HCT116 (cell line): ENCODE results near the gene LAMC2. TPM values are rescaled to one million over a fixed set of nuclear protein-coding genes. Genes with fewer than 3 reads are reported as not detected.

Experiments
- ATAC-seq: fragments of 200-7000 bp; cut with Tn5 transposase; 2 replicates; pipeline ENCODE4 v1.9.1; 2020; ENCODE audit warnings: mild to moderate bottlenecking, moderate library complexity
- BruUV-seq: library from RNA; stranded (reverse); fragments of 400-500 nt; replicated peaks from 2 replicates; lab custom pipeline; 2021; lab: Mats Ljungman, UMichigan
- CTCF ChIA-PET: fragments of 300-600 bp; sonication (Branson Sonifier 250); formaldehyde crosslinking; loops from one replicate; lab custom pipeline; 2021; ENCODE audit warnings: antibody characterized with exemption; lab: Charles Lee
- POLR2A ChIA-PET: fragments of 300-600, 350-600 bp; sonication (Branson Sonifier 250); formaldehyde crosslinking; loops from one replicate; lab custom pipeline; 2021; ENCODE audit warnings: antibody characterized with exemption; lab: Charles Lee
- RAD21 ChIA-PET, 2 experiments: fragments of 300-600 bp; sonication (Branson Sonifier 250); formaldehyde crosslinking; loops; one replicate each; lab custom pipeline; 2023; ENCODE audit warnings: low total read pairs in 2 of 2; ENCODE audit not compliant: uncharacterized antibody in 2 of 2, unreplicated experiment in 2 of 2, low non-redundant PET in 1 of 2; lab: Charles Lee
- DNase-seq: peaks from one replicate; pipeline ENCODE4 v3.0.0-alpha.2; 2010; ENCODE audit warnings: low read depth, low spot score
- H2AFZ ChIP-seq: fragments of 200-600 bp; shearing (Covaris generic), sonication (generic); 2 replicates; pipeline ENCODE4 v1.6.1; 2017; ENCODE audit warnings: low read depth, mixed run types, mixed read lengths, antibody characterized with exemption, low read length; ENCODE audit not compliant: poor library complexity, severe bottlenecking
- H3K27ac ChIP-seq: 2 replicates; pipeline ENCODE4 v1.5.1; 2012; ENCODE audit warnings: low read depth, low read length
- H3K27me3 ChIP-seq: fragments of 200-600 bp; sonication (generic); 2 replicates; pipeline ENCODE4 v1.6.1; 2016; ENCODE audit warnings: mixed run types, low read length, mixed read lengths; ENCODE audit not compliant: insufficient read depth
- H3K36me3 ChIP-seq, 2 experiments: fragments of 200-500 bp in 1 of 2; fragments of 200-600 bp in 1 of 2; sonication (Bioruptor generic) in 1 of 2; sonication (generic) in 1 of 2; 2 replicates each; pipeline versions ENCODE4 v1.5.1 to v1.6.1; 2014 to 2016; ENCODE audit warnings: low read length in 2 of 2, inconsistent platforms in 1 of 2, mixed read lengths in 1 of 2, mixed run types in 1 of 2; ENCODE audit not compliant: insufficient read depth in 2 of 2, control insufficient read depth in 1 of 2
- H3K4me1 ChIP-seq, 2 experiments: fragments of 200-600 bp in 1 of 2; sonication (generic) in 1 of 2; 2 replicates each; pipeline versions ENCODE4 v1.5.1 to v1.6.1; 2012 to 2017; ENCODE audit warnings: low read length in 2 of 2, inconsistent platforms in 1 of 2, mild to moderate bottlenecking in 1 of 2, mixed read lengths in 1 of 2, mixed run types in 1 of 2, moderate library complexity in 1 of 2; ENCODE audit not compliant: insufficient read depth in 2 of 2, control insufficient read depth in 1 of 2
- H3K4me2 ChIP-seq: fragments of 200-600 bp; sonication (generic); 2 replicates; pipeline ENCODE4 v1.6.1; 2017; ENCODE audit warnings: mixed run types, low read length, mixed read lengths
- H3K4me3 ChIP-seq, 2 experiments: fragments of 200-600 bp in 1 of 2; sonication (generic) in 1 of 2; replicated peaks in 1 of 2; 2 replicates each; pipeline ENCODE4 v1.5.1; 2011 to 2016; ENCODE audit warnings: low read length in 2 of 2, control low read depth in 1 of 2, low read depth in 1 of 2, mild to moderate bottlenecking in 1 of 2, mixed read lengths in 1 of 2, mixed run types in 1 of 2
- H3K79me2 ChIP-seq: fragments of 200-600 bp; sonication (generic); 2 replicates; pipeline ENCODE4 v1.6.1; 2017; ENCODE audit warnings: mild to moderate bottlenecking, mixed run types, low read length, moderate library complexity, mixed read lengths; ENCODE audit not compliant: insufficient read depth
- H3K9ac ChIP-seq: fragments of 200-600 bp; sonication (generic); 2 replicates; pipeline ENCODE4 v1.6.1; 2016; ENCODE audit warnings: low read length, mixed read lengths
- H3K9me2 ChIP-seq: fragments of 200-600 bp; sonication (generic), shearing (Covaris generic); 2 replicates; pipeline ENCODE4 v1.6.1; 2017; ENCODE audit warnings: mixed run types, mild to moderate bottlenecking, moderate library complexity; ENCODE audit not compliant: insufficient read depth
- H3K9me3 ChIP-seq, 2 experiments: fragments of 200-500 bp in 1 of 2; fragments of 200-600 bp in 1 of 2; sonication (Bioruptor generic) in 1 of 2; sonication (generic) in 1 of 2; 2 replicates each; pipeline ENCODE4 v1.6.1; 2014 to 2017; ENCODE audit warnings: low read length in 2 of 2, mixed read lengths in 2 of 2, inconsistent platforms in 1 of 2, low read depth in 1 of 2, mild to moderate bottlenecking in 1 of 2, mixed run types in 1 of 2, moderate library complexity in 1 of 2; ENCODE audit not compliant: control insufficient read depth in 1 of 2, insufficient read depth in 1 of 2
- H4K20me1 ChIP-seq: fragments of 200-600 bp; sonication (generic), shearing (Covaris generic); 2 replicates; pipeline ENCODE4 v1.6.1; 2017; ENCODE audit warnings: mixed run types, mild to moderate bottlenecking, moderate library complexity; ENCODE audit not compliant: insufficient read depth
- CEBPB ChIP-seq: IDR thresholded peaks from 2 replicates; pipeline ENCODE4 v1.6.1; 2012; ENCODE audit warnings: low read depth
- CTCF ChIP-seq, 3 experiments: fragments of 200-600 bp in 1 of 3; sonication (generic) in 1 of 3; IDR thresholded peaks in 2 of 3; conservative IDR thresholded peaks in 1 of 3; 2 replicates each; pipeline ENCODE4 v1.5.1; 2012 to 2017; ENCODE audit warnings: low read depth in 2 of 3, low read length in 2 of 3, antibody characterized with exemption in 1 of 3, borderline replicate concordance in 1 of 3, control low read depth in 1 of 3, mild to moderate bottlenecking in 1 of 3, mixed read lengths in 1 of 3, mixed run types in 1 of 3, moderate library complexity in 1 of 3; ENCODE audit not compliant: insufficient read depth in 1 of 3
- POLR2AphosphoS5 ChIP-seq: IDR thresholded peaks from 2 replicates; pipeline ENCODE4 v1.6.1; 2011; ENCODE audit warnings: mild to moderate bottlenecking, low read depth, low read length, moderate library complexity
- REST ChIP-seq: IDR thresholded peaks from 2 replicates; pipeline ENCODE4 v1.6.1; 2012; ENCODE audit warnings: low read depth
- SIN3A ChIP-seq: IDR thresholded peaks from 2 replicates; pipeline ENCODE4 v1.6.1; 2012; ENCODE audit warnings: low read depth
- ZBTB33 ChIP-seq: IDR thresholded peaks from 2 replicates; pipeline ENCODE4 v1.6.1; 2011; ENCODE audit warnings: mild to moderate bottlenecking, low read length, moderate library complexity; ENCODE audit not compliant: insufficient replicate concordance; ENCODE audit errors: extremely low read depth
- intact Hi-C: fragments of 100-400 bp; cut with micrococcal nuclease; formaldehyde crosslinking; loops from 2 replicates; pipeline ENCODE4 v1.10.0; 2022
- total RNA-seq: library from RNA; stranded (reverse); gene quantifications from one replicate; pipeline ENCODE4 v1.2.1, GENCODE V29; 2021; ENCODE audit not compliant: unreplicated experiment
- TF ChIP-seq, protein P1 (sequence below): IDR thresholded peaks from 2 replicates; pipeline ENCODE4 v1.6.1; 2012

Gene LAMC2
- total RNA-seq, 1 experiment from 2014 or later, result 22.2 TPM

GRCh38 chr1:183293241-183293640 is 107.2 kb downstream of the LAMC2 start:
- ATAC-seq, result no peak
- no peaks in the 10 kb centered on the region for H3K27me3 ChIP-seq
- TF ChIP-seq ZBTB33, result no peak
- TF ChIP-seq REST, result no peak
- TF ChIP-seq SIN3A, result no peak
- TF ChIP-seq POLR2AphosphoS5, result no peak
- TF ChIP-seq, protein P1, sequence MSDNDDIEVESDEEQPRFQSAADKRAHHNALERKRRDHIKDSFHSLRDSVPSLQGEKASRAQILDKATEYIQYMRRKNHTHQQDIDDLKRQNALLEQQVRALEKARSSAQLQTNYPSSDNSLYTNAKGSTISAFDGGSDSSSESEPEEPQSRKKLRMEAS, result no peak
- no peak for TF ChIP-seq CEBPB
- no peak for TF ChIP-seq CTCF (IDR thresholded peaks at IDR 0.05 in 2 of 3, conservative IDR thresholded peaks at IDR 0.05 in 1 of 3; ENCODE audit: borderline replicate concordance in 1 of 3, insufficient read depth in 1 of 3, low read depth in 2 of 3, low read length in 2 of 3)
- TF ChIP-seq, all 23 proteins: peak for 0
- no peaks in the 10 kb centered on the region for H3K4me1 ChIP-seq
- H3K4me2 ChIP-seq, result no peak overlapping the region
- ChIA-PET POLR2A (no interaction called here), CTCF (interaction anchor here (1.1 kb wide), 2 partner anchors 11 to 13 kb away, joined by 3 read pairs; no protein-coding TSS in a partner anchor), RAD21 (no interaction called here)
- H3K4me3 ChIP-seq, result no peak overlapping the region
- DNase-seq, result no peak
- intact Hi-C loops, result no loop called here
- BruUV-seq, result no TSS peak
- no peak overlapping the region for H2AFZ ChIP-seq
- no peaks in the 10 kb centered on the region for H3K36me3 ChIP-seq
- H3K9ac ChIP-seq, result no peak overlapping the region
- no peaks in the 10 kb centered on the region for H3K79me2 ChIP-seq
- no peak overlapping the region for H3K27ac ChIP-seq
- H3K9me2 ChIP-seq, result no peaks in the 10 kb centered on the region
- no peaks in the 10 kb centered on the region for H4K20me1 ChIP-seq
- 0 out of 4 replicates have a peak, but pooled peaks cover 0 to 2% of the 10 kb centered on the region in 2 experiments for H3K9me3 ChIP-seq
